Measurements from ENCODE around the gene CSH2.

CSH2 gene

GRCh38 chr17:63842173-63842539 lies 31.3 kb downstream of the CSH2 start:
- no peak for DNase-seq (ENCODE audit: low read depth, low spot score)
- Histone ChIP-seq H3K36me3 (ENCODE audit: control insufficient read depth, insufficient read depth, low read length) (no peaks in the 10 kb centered on the region; the same call in none of the 2 replicates), H3K27ac (ENCODE audit: low read length) (no peak overlapping the region), H3K27me3 (ENCODE audit: control insufficient read depth, insufficient read depth, low read length) (no peaks in the 10 kb centered on the region), H3K9me3 (ENCODE audit: control insufficient read depth, insufficient read depth, low read length) (no peaks in the 10 kb centered on the region), H3K4me3 (ENCODE audit: low read length) (peak overlapping the region; percentile 80), H3K4me1 (ENCODE audit: control insufficient read depth, insufficient read depth, low read length) (peaks cover 5% of the 10 kb centered on the region)
- WGBS (ENCODE audit: insufficient coverage, insufficient read length), result no CpG with 5 or more reads among the region's 36 CpGs

- WGBS (ENCODE audit: insufficient coverage, insufficient read length), result no CpG with 5 or more reads among the region's 26 CpGs
- Histone ChIP-seq H3K9me3 (ENCODE audit: control insufficient read depth, insufficient read depth, low read length) (no peaks in the 10 kb centered on the region), H3K4me1 (ENCODE audit: control insufficient read depth, insufficient read depth, low read length) (peaks cover 5% of the 10 kb centered on the region), H3K27ac (ENCODE audit: low read length) (no peak overlapping the region), H3K36me3 (ENCODE audit: control insufficient read depth, insufficient read depth, low read length) (no peaks in the 10 kb centered on the region; the same call in none of the 2 replicates), H3K27me3 (ENCODE audit: control insufficient read depth, insufficient read depth, low read length) (no peaks in the 10 kb centered on the region), H3K4me3 (ENCODE audit: low read length) (peak overlapping the region; percentile 80)
- no peak for DNase-seq (ENCODE audit: low read depth, low spot score)
Measured at GRCh38 chr17:63841350-63842172, 31.9 kb downstream of the CSH2 start.

- H3K4me3 ChIP-seq (ENCODE audit: low read length), result no peak overlapping the region
- WGBS (ENCODE audit: insufficient coverage, insufficient read length), result no CpG with 5 or more reads among the region's 4 CpGs
- DNase-seq (ENCODE audit: low read depth, low spot score), result no peak
- H3K4me1 ChIP-seq (ENCODE audit: control insufficient read depth, insufficient read depth, low read length), result peaks cover 5% of the 10 kb centered on the region
- H3K9me3 ChIP-seq (ENCODE audit: control insufficient read depth, insufficient read depth, low read length), result no peaks in the 10 kb centered on the region
- H3K27me3 ChIP-seq (ENCODE audit: control insufficient read depth, insufficient read depth, low read length), result no peaks in the 10 kb centered on the region
- H3K27ac ChIP-seq (ENCODE audit: low read length), result no peak overlapping the region
- no peaks in the 10 kb centered on the region; the same call in none of the 2 replicates for H3K36me3 ChIP-seq (ENCODE audit: control insufficient read depth, insufficient read depth, low read length)
Measured at GRCh38 chr17:63840591-63841349, 32.7 kb downstream of the CSH2 start.

- Histone ChIP-seq H3K36me3 (ENCODE audit: control insufficient read depth, insufficient read depth, low read length) (peaks cover 5% of the 10 kb centered on the region), H3K4me3 (ENCODE audit: low read length) (no peak overlapping the region), H3K9me3 (ENCODE audit: control insufficient read depth, insufficient read depth, low read length) (no peaks in the 10 kb centered on the region), H3K27ac (ENCODE audit: low read length) (no peak overlapping the region), H3K4me1 (ENCODE audit: control insufficient read depth, insufficient read depth, low read length) (peaks cover 5% of the 10 kb centered on the region), H3K27me3 (ENCODE audit: control insufficient read depth, insufficient read depth, low read length) (no peaks in the 10 kb centered on the region)
- WGBS (ENCODE audit: insufficient coverage, insufficient read length), result no CpG with 5 or more reads among the region's 7 CpGs
- DNase-seq (ENCODE audit: low read depth, low spot score), result no peak
Measured at GRCh38 chr17:63838631-63839171, 34.8 kb downstream of the CSH2 start.

GRCh38 chr17:63837962-63838600 lies 35.4 kb downstream of the CSH2 start:
- H3K9me3 ChIP-seq (ENCODE audit: control insufficient read depth, insufficient read depth, low read length), result no peaks in the 10 kb centered on the region
- H3K4me1 ChIP-seq (ENCODE audit: control insufficient read depth, insufficient read depth, low read length), result peaks cover 5% of the 10 kb centered on the region
- no CpG with 5 or more reads among the region's 5 CpGs for WGBS (ENCODE audit: insufficient coverage, insufficient read length)
- H3K27ac ChIP-seq (ENCODE audit: low read length), result no peak overlapping the region
- no peak for DNase-seq (ENCODE audit: low read depth, low spot score)
- no peaks in the 10 kb centered on the region for H3K27me3 ChIP-seq (ENCODE audit: control insufficient read depth, insufficient read depth, low read length)
- H3K36me3 ChIP-seq (ENCODE audit: control insufficient read depth, insufficient read depth, low read length), result peaks cover 11% of the 10 kb centered on the region
- H3K4me3 ChIP-seq (ENCODE audit: low read length), result no peak overlapping the region

- Histone ChIP-seq H3K36me3 (ENCODE audit: control insufficient read depth, insufficient read depth, low read length) (peaks cover 17% of the 10 kb centered on the region), H3K4me3 (ENCODE audit: low read length) (no peak overlapping the region), H3K27ac (ENCODE audit: low read length) (no peak overlapping the region)
Measured at GRCh38 chr17:63837480-63837879, 36.0 kb downstream of the CSH2 start.

GRCh38 chr17:63836811-63837210 lies 36.7 kb downstream of the CSH2 start:
- Histone ChIP-seq H3K27me3 (ENCODE audit: control insufficient read depth, insufficient read depth, low read length) (no peaks in the 10 kb centered on the region), H3K36me3 (ENCODE audit: control insufficient read depth, insufficient read depth, low read length) (peaks cover 24% of the 10 kb centered on the region), H3K27ac (ENCODE audit: low read length) (no peak overlapping the region), H3K9me3 (ENCODE audit: control insufficient read depth, insufficient read depth, low read length) (no peaks in the 10 kb centered on the region), H3K4me1 (ENCODE audit: control insufficient read depth, insufficient read depth, low read length) (peaks cover 5% of the 10 kb centered on the region), H3K4me3 (ENCODE audit: low read length) (no peak overlapping the region)
- no peak for DNase-seq (ENCODE audit: low read depth, low spot score)
- WGBS (ENCODE audit: insufficient coverage, insufficient read length), result no CpG with 5 or more reads among the region's 7 CpGs

More at GRCh38 chr17:63837480-63837879, 36.0 kb downstream of the CSH2 start:
- Histone ChIP-seq H3K27me3 (ENCODE audit: control insufficient read depth, insufficient read depth, low read length) (no peaks in the 10 kb centered on the region), H3K9me3 (ENCODE audit: control insufficient read depth, insufficient read depth, low read length) (no peaks in the 10 kb centered on the region), H3K4me1 (ENCODE audit: control insufficient read depth, insufficient read depth, low read length) (peaks cover 5% of the 10 kb centered on the region)
- WGBS (ENCODE audit: insufficient coverage, insufficient read length), result no CpG with 5 or more reads among the region's 12 CpGs
- DNase-seq (ENCODE audit: low read depth, low spot score), result no peak

- Histone ChIP-seq H3K9me3 (ENCODE audit: control insufficient read depth, insufficient read depth, low read length) (no peaks in the 10 kb centered on the region), H3K27me3 (ENCODE audit: control insufficient read depth, insufficient read depth, low read length) (no peaks in the 10 kb centered on the region), H3K36me3 (ENCODE audit: control insufficient read depth, insufficient read depth, low read length) (peaks cover 39% of the 10 kb centered on the region), H3K4me1 (ENCODE audit: control insufficient read depth, insufficient read depth, low read length) (0 out of 2 replicates have a peak, but pooled peaks cover 2% of the 10 kb centered on the region), H3K27ac (ENCODE audit: low read length) (no peak overlapping the region), H3K4me3 (ENCODE audit: low read length) (no peak overlapping the region)
- WGBS (ENCODE audit: insufficient coverage, insufficient read length), result no CpG with 5 or more reads among the region's 9 CpGs
- no peak for DNase-seq (ENCODE audit: low read depth, low spot score)
Measured at GRCh38 chr17:63835167-63835720, 38.2 kb downstream of the CSH2 start.

GRCh38 chr17:63834431-63835166 lies 38.9 kb downstream of the CSH2 start:
- DNase-seq (ENCODE audit: low read depth, low spot score), result peak; percentile 58
- Histone ChIP-seq H3K9me3 (ENCODE audit: control insufficient read depth, insufficient read depth, low read length) (no peaks in the 10 kb centered on the region), H3K27me3 (ENCODE audit: control insufficient read depth, insufficient read depth, low read length) (no peaks in the 10 kb centered on the region), H3K27ac (ENCODE audit: low read length) (no peak overlapping the region), H3K4me1 (ENCODE audit: control insufficient read depth, insufficient read depth, low read length) (0 out of 2 replicates have a peak, but pooled peaks cover 2% of the 10 kb centered on the region), H3K36me3 (ENCODE audit: control insufficient read depth, insufficient read depth, low read length) (peaks cover 46% of the 10 kb centered on the region), H3K4me3 (ENCODE audit: low read length) (no peak overlapping the region)
- WGBS (ENCODE audit: insufficient coverage, insufficient read length), result no CpG with 5 or more reads among the region's 13 CpGs

Data from iPS DF 6.9 (cell line).